GM21576 (cell line): Measurements from ENCODE around the gene TMEM114.
"Not testable (repeated sequence)": the region's sequence is repeated elsewhere in the genome, so short reads cannot be mapped to it uniquely, and the experiment has no call there.

Experiments
- ATAC-seq: cut with Tn5 transposase; IDR thresholded peaks from one replicate; pipeline ENCODE4 v1.9.1; 2021; ENCODE audit warnings: mild to moderate bottlenecking, moderate library complexity; ENCODE audit not compliant: unreplicated experiment

Gene TMEM114

GRCh38 chr16:8576141-8577004 is 13.9 kb downstream of the TMEM114 start:
- ATAC-seq, result no peak

- ATAC-seq, result no peak
Measured at GRCh38 chr16:8575399-8575798, 14.9 kb downstream of the TMEM114 start.

- no peak for ATAC-seq
Measured at GRCh38 chr16:8572919-8573724, 17.2 kb downstream of the TMEM114 start.

- no peak for ATAC-seq
Measured at GRCh38 chr16:8572063-8572918, 18.0 kb downstream of the TMEM114 start.

- no peak for ATAC-seq
Measured at GRCh38 chr16:8571061-8571596, 19.2 kb downstream of the TMEM114 start.

GRCh38 chr16:8570393-8570792 is 19.9 kb downstream of the TMEM114 start:
- ATAC-seq, result not testable (repeated sequence)

GRCh38 chr16:8569650-8570346 is 20.5 kb downstream of the TMEM114 start:
- ATAC-seq, result no peak

GRCh38 chr16:8568231-8568617 is 22.1 kb downstream of the TMEM114 start:
- no peak for ATAC-seq

GRCh38 chr16:8567355-8568230 is 22.7 kb downstream of the TMEM114 start:
- ATAC-seq, result peak; percentile 81

- ATAC-seq, result no peak
Measured at GRCh38 chr16:8565498-8565897, 24.8 kb downstream of the TMEM114 start.

- no peak for ATAC-seq
Measured at GRCh38 chr16:8564934-8565345, 25.4 kb downstream of the TMEM114 start.

GRCh38 chr16:8563944-8564540 is 26.3 kb downstream of the TMEM114 start:
- ATAC-seq, result not testable (repeated sequence)

- no peak for ATAC-seq
Measured at GRCh38 chr16:8561496-8561895, 28.8 kb downstream of the TMEM114 start.

GRCh38 chr16:8555400-8555799 is 34.9 kb downstream of the TMEM114 start:
- no peak for ATAC-seq

GRCh38 chr16:8554881-8555280 is 35.4 kb downstream of the TMEM114 start:
- ATAC-seq, result no peak

- no peak for ATAC-seq
Measured at GRCh38 chr16:8554022-8554421, 36.3 kb downstream of the TMEM114 start.

- ATAC-seq, result no peak
Measured at GRCh38 chr16:8552487-8553221, 37.7 kb downstream of the TMEM114 start.
